ENCODE results near the gene ATP1A2.
"Not testable (repeated sequence)": the region's sequence is repeated elsewhere in the genome, so short reads cannot be mapped to it uniquely, and the experiment has no call there.

Gene ATP1A2

DNA sequence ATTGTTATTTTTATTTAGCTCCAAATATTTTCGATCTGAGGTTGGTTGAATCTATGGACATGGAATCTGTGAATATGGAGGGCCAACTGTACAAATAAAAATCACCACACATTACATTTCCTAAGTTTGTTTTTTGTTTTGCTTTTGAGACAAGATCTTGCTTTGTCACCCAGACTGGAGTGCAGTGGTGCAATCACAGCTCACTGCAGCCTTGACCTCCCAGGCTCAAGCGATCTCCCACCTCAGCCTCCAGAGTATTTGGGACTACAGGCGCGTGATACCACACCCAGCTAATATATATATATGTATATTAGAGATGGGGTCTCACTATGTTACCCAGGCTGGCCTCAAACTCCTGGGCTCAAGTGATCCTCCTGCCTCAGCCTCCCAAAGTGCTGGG is 10.8 kb downstream of the ATP1A2 start:
- not testable (repeated sequence) for ATAC-seq

DNA sequence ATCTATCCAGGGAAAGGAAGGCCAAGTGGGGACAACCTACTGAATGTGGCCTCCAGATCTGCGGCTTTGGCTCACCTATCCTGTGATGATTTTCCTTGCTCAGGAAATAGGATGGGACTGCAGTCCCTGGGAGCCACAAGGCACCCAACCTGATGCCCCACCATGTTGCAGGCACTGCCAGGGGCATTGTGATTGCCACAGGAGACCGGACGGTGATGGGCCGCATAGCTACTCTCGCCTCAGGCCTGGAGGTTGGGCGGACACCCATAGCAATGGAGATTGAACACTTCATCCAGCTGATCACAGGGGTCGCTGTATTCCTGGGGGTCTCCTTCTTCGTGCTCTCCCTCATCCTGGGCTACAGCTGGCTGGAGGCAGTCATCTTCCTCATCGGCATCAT is 11.8 kb downstream of the ATP1A2 start:
- no peak for ATAC-seq

GRCh38 chr1:160127865-160128523 is 12.4 kb downstream of the ATP1A2 start:
- no peak for ATAC-seq

DNA sequence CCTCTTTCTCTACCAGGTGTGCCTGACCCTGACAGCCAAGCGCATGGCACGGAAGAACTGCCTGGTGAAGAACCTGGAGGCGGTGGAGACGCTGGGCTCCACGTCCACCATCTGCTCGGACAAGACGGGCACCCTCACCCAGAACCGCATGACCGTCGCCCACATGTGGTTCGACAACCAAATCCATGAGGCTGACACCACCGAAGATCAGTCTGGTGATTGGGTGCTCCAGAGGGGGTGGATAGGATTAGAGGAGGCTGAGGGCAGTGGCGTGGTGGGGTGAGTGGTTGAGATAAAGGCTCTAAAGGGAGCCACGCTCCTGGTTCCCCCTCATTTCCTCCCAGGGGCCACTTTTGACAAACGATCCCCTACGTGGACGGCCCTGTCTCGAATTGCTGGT is 13.1 kb downstream of the ATP1A2 start:
- ATAC-seq: no peak

DNA sequence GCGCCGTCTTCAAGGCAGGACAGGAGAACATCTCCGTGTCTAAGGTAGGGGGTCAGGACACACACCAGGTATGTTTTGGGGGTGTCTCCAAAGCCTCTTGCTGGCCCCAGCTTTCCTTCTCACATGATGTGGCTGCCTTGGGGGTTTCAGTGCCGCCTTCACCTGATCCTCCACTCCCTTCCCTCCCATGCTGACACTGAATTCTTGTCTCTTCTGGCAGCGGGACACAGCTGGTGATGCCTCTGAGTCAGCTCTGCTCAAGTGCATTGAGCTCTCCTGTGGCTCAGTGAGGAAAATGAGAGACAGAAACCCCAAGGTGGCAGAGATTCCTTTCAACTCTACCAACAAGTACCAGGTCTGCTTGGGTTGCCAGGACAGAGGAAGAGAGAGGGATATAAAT is 13.5 kb downstream of the ATP1A2 start:
- ATAC-seq: no peak

DNA sequence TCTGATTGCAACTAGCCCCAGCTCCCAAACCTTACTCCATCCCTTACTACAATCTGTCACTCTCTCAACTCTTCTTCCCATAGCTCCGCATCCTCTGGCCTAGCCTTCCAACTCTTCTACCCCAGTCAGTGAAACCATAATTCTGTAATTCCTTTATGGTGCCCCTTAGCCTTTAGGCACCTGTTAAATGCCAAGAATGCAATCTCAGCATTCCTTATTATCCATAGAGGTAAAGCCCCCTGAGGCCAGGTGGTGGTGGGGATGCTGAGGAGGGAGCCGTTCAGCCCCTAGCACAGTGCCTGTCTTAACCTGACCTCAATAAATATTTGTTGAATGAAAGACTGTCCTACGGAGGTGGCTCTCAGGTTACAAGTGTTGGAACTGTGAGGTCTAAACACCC is 14.0 kb downstream of the ATP1A2 start:
- ATAC-seq: no peak

GRCh38 chr1:160129966-160130365 is 14.4 kb downstream of the ATP1A2 start:
- ATAC-seq: no peak

DNA sequence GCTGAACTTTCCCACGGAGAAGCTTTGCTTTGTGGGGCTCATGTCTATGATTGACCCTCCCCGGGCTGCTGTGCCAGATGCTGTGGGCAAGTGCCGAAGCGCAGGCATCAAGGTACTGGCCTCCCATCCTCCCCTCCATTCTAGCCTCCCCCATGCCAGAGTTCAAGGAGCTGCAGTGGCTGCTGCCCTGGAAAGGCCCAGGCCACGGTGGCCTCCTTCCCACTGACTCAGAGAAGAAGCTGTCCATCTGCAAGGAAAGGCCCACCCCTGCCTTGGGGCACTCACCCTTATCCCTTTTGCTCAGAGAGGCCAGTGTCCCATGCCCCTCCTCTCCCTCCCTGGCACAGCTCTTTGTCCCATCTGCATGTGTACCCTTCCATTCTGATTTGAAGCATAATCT is 14.9 kb downstream of the ATP1A2 start:
- ATAC-seq: no peak

- no peak for ATAC-seq
Measured at GRCh38 chr1:160130939-160131338, 15.4 kb downstream of the ATP1A2 start.

DNA sequence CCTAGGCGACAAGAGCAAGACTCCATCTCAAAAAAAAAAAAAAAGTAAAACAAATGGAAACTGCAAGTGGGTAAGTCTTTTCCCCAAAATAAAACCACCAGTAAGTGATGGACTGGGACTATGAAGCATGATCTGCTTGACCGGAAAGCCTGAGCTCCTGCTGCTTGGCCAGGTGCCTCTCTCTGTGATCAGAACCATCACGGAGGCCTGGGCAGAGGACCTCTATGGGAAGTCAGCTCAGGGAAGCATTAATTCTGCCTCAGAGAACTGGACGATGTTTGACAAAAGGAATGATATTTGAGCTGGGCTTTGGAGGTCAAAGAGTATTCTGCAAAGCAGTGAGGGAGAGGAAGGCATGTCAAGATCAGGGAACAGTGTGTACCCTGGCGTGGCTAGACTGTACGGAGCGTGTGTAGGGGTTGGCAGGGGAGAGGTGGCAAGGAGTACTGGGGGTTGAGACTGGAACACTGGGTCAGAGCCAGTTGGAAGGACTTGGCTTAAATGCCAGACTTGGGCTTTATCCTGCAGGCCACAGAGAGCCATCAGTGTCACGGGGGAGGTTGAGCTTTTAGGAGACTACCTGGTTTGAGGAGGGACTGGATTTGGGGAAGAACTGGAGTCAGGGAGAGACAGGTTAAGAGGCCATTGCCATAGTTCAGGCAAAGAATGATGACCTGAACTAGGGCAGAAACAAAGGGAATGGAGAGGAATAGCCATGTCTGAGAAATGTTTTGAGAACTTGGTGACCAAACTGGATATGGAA is 16.4 kb downstream of the ATP1A2 start:
- no peak for ATAC-seq

DNA sequence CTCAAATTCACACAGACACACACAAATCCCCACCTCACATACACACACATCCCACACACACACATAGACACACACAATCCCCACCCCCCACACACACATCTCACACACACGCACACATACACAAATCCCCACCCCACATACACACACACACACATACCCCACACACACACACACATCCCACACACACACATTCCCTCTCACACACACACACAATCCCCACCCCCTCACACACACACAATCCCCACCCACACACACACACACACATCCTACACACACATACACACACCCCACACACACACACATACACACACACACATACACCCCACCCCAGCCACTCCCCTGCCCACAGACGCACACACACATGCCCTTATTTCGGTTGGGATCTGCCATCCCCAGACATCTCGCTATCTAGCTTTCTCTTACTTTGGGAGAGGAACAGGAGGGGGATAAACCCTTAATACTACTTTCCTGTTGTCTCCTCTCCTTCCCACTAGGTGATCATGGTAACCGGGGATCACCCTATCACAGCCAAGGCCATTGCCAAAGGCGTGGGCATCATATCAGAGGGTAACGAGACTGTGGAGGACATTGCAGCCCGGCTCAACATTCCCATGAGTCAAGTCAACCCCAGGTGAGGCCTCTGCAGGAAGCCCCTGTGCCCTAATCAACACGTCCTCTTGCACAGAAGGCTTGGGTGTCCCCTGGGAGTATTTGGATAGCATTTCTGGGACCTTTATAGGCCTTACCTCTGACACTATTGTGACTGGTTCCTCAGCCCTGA is 18.6 kb downstream of the ATP1A2 start:
- ATAC-seq: no peak

- ATAC-seq: no peak
Measured at GRCh38 chr1:160134791-160135572, 19.4 kb downstream of the ATP1A2 start.

- ATAC-seq: no peak
Measured at GRCh38 chr1:160136121-160136925, 20.8 kb downstream of the ATP1A2 start.

GRCh38 chr1:160136926-160137200 is 21.3 kb downstream of the ATP1A2 start:
- ATAC-seq: no peak

- ATAC-seq: no peak
Measured at GRCh38 chr1:160137216-160137862, 21.8 kb downstream of the ATP1A2 start.

GRCh38 chr1:160139840-160140239 is 24.3 kb downstream of the ATP1A2 start:
- no peak for ATAC-seq

DNA sequence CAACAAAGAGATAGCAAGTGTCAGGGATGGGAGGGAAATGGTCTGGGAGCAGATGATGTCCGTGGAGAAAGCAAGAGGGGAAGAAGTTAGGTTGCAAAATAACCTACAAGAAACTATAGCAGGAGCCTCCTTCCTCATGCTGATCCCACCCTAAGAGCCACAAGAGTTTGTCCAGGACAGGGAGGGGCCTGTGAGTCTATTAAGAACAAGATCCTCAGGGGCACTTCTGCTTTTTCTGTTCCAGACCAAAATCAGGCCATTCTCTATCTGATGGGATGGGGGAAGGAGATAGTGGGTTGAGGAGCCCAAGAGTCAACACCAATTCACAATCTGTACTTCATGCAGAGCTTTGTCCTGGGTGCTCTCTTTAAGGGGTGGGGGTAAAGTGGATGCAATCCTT is 28.1 kb downstream of the ATP1A2 start:
- no peak for ATAC-seq

GRCh38 chr1:160144921-160145320 is 29.4 kb downstream of the ATP1A2 start:
- ATAC-seq: no peak

DNA sequence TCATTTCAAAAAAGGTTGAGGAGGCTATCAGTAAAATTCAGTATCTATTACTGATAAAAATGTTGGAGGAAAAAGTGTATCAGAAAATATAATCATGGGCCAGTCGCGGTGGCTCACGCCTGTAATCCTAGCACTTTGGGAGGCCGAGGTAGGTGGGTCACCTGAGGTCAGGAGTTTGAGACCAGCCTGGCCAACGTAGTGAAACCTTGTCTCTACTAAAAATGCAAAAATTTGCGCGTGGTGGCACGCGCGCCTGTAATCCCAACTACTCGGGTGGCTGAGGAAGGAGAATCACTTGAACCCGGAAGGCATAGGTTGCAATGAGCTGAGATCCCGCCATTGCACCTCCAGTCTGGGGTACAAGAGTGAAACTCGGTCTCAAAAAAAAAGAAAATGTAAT is 30.5 kb downstream of the ATP1A2 start:
- ATAC-seq: no peak

- ATAC-seq: no peak
Measured at GRCh38 chr1:160148121-160148520, 32.6 kb downstream of the ATP1A2 start.

- no peak for ATAC-seq
Measured at GRCh38 chr1:160149233-160149632, 33.7 kb downstream of the ATP1A2 start.

DNA sequence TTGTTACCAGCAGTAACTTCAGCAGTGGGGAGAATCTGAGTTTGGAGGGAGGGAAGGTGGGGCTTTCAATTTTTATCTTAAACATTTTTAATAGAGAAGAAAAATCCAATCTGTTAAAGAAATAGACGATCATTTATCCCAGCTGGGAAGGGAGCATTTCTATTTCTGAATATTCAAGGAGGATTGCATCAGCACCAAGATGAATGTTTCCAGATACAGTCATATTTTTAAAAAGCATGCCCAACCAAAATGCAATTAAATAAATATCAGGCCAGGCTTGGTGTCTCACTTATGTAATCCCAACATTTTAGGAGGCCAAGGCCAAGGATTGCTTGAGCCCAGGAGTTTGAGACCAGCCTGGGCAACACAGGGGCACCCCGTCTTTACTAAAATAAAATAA is 34.2 kb downstream of the ATP1A2 start:
- no peak for ATAC-seq
